ENCODE results near the gene AUTS2. TPM values are rescaled to one million over a fixed set of nuclear protein-coding genes. Genes with fewer than 3 reads are reported as not detected.

The AUTS2 gene
- total RNA-seq, 6 experiments from 2014 or later: 10.4 to 32.0 (median 19.3) TPM

GRCh38 chr7:69564454-69565417, 33.5 kb upstream of the AUTS2 start:
- H3K4me3 ChIP-seq: no peak overlapping the region
- H3K36me3 ChIP-seq: no peaks in the 10 kb centered on the region
- no peaks in the 10 kb centered on the region for H3K9me3 ChIP-seq
- H3K27me3 ChIP-seq: no peaks in the 10 kb centered on the region
- TF ChIP-seq POLR2A (IDR thresholded peaks at IDR 0.05): no peak
- no peak for TF ChIP-seq CTCF (IDR thresholded peaks at IDR 0.05)
- peak in 1 of 3 donors; percentile 57 for DNase-seq
- peaks cover 0 to 4% (median 0%) of the 10 kb centered on the region in 4 donors for H3K4me1 ChIP-seq
- peak; percentile 71 to 83 (median 76) for ATAC-seq
- 52% methylated on average over 7 of the region's 7 CpGs for WGBS (ENCODE audit: insufficient coverage, low coverage, low lambda C conversion rate, missing lambda C conversion rate)
- H3K27ac ChIP-seq: no peak overlapping the region
- intact Hi-C loops (cut with DNase I): no loop called here

GRCh38 chr7:69567800-69568199, 30.5 kb upstream of the AUTS2 start:
- DNase-seq: no peak
- no peak for ATAC-seq
- Histone ChIP-seq H3K27ac (no peak overlapping the region), H3K4me1 (peaks cover 0 to 4% (median 0%) of the 10 kb centered on the region in 4 donors), H3K4me3 (no peak overlapping the region), H3K9me3 (no peaks in the 10 kb centered on the region), H3K36me3 (no peaks in the 10 kb centered on the region), H3K27me3 (no peaks in the 10 kb centered on the region)
- no peak for TF ChIP-seq CTCF (IDR thresholded peaks at IDR 0.05)
- no peak for TF ChIP-seq POLR2A (IDR thresholded peaks at IDR 0.05)
- intact Hi-C loops (cut with DNase I): no loop called here
- WGBS (ENCODE audit: insufficient coverage, low coverage, low lambda C conversion rate, missing lambda C conversion rate): 56% methylated on average over 2 of the region's 2 CpGs

GRCh38 chr7:69568266-69568665, 30.0 kb upstream of the AUTS2 start:
- WGBS (ENCODE audit: insufficient coverage, low coverage, low lambda C conversion rate, missing lambda C conversion rate): 62% methylated on average over 4 of the region's 6 CpGs
- no peak overlapping the region for H3K4me3 ChIP-seq
- no peaks in the 10 kb centered on the region for H3K27me3 ChIP-seq
- no peaks in the 10 kb centered on the region for H3K36me3 ChIP-seq
- DNase-seq: no peak
- no peaks in the 10 kb centered on the region for H3K9me3 ChIP-seq
- H3K27ac ChIP-seq: no peak overlapping the region
- intact Hi-C loops (cut with DNase I): no loop called here
- ATAC-seq: no peak
- H3K4me1 ChIP-seq: peaks cover 0 to 4% (median 0%) of the 10 kb centered on the region in 4 donors
- TF ChIP-seq CTCF (IDR thresholded peaks at IDR 0.05) (no peak), POLR2A (IDR thresholded peaks at IDR 0.05) (no peak)

- TF ChIP-seq CTCF (IDR thresholded peaks at IDR 0.05) (no peak), POLR2A (IDR thresholded peaks at IDR 0.05) (no peak)
- H3K4me1 ChIP-seq: no peaks in the 10 kb centered on the region
- H3K4me3 ChIP-seq: no peak overlapping the region
- DNase-seq (no peak), ATAC-seq (no peak)
- H3K27ac ChIP-seq: no peak overlapping the region
- no peaks in the 10 kb centered on the region for H3K36me3 ChIP-seq
- H3K9me3 ChIP-seq: no peaks in the 10 kb centered on the region
- 75% methylated on average over 4 of the region's 4 CpGs for WGBS (ENCODE audit: insufficient coverage, low coverage, low lambda C conversion rate, missing lambda C conversion rate)
- intact Hi-C loops (cut with DNase I): no loop called here
- no peaks in the 10 kb centered on the region for H3K27me3 ChIP-seq
Measured at GRCh38 chr7:69575651-69576050, 22.6 kb upstream of the AUTS2 start.
